GM12878 (cell line): ENCODE results near the gene RAB25. TPM values are rescaled to one million over a fixed set of nuclear protein-coding genes. Genes with fewer than 3 reads are reported as not detected.
"Not testable (repeated sequence)": the region's sequence is repeated elsewhere in the genome, so short reads cannot be mapped to it uniquely, and the experiment has no call there.

ENCODE experiments used
- ATAC-seq: fragments of 200-7000 bp; cut with Tn5 transposase; 3 replicates; pipeline ENCODE4 v1.9.1; 2020; ENCODE audit warnings: mild to moderate bottlenecking, moderate library complexity
- BruUV-seq: library from RNA; stranded (reverse); fragments of 400-500 nt; replicated peaks from 2 replicates; lab custom pipeline; 2021; lab: Mats Ljungman, UMichigan
- CTCF ChIA-PET: fragments of 300-600 bp; sonication (Branson Sonifier 250); formaldehyde crosslinking; extraction: SDS; loops from one replicate; lab custom pipeline; 2021; ENCODE audit warnings: inconsistent platforms; lab: Yijun Ruan, JAX
- POLR2A ChIA-PET: fragments of 350-600 bp; formaldehyde crosslinking; extraction: SDS; loops from one replicate; lab custom pipeline; 2021; ENCODE audit warnings: inconsistent platforms; lab: Charles Lee
- RAD21 ChIA-PET: fragments of 300-600 bp; sonication (Branson Sonifier 250); formaldehyde crosslinking; loops from one replicate; lab custom pipeline; 2023; ENCODE audit warnings: antibody characterized with exemption; ENCODE audit not compliant: unreplicated experiment; lab: Charles Lee
- SMC1A ChIA-PET: fragments of 300-600 bp; sonication (Branson Sonifier 250); formaldehyde crosslinking; loops from one replicate; lab custom pipeline; 2023; ENCODE audit not compliant: unreplicated experiment, uncharacterized antibody; lab: Charles Lee
- DNase-seq: peaks from one replicate; pipeline ENCODE4 v3.0.0-alpha.2; 2011; ENCODE audit warnings: low read depth, low spot score
- FAIRE-seq: peaks from 3 replicates; lab custom pipeline; 2011; peaks lifted over from hg19 to GRCh38; lab: Jason Lieb, UNC
- H2AFZ ChIP-seq: 2 replicates; pipeline ENCODE4 v1.6.0; 2011; ENCODE audit warnings: low read depth, low read length, control low read depth; ENCODE audit not compliant: control insufficient read depth
- H3K27ac ChIP-seq: 2 replicates; pipeline ENCODE4 v1.5.1; 2011; ENCODE audit warnings: control low read depth; ENCODE audit not compliant: control insufficient read depth, insufficient read depth
- H3K27me3 ChIP-seq, 2 experiments: replicated peaks in 1 of 2; 2 replicates each; pipeline versions ENCODE4 v1.6.0 to v1.6.1; 2011; ENCODE audit warnings: low read length in 1 of 2; ENCODE audit not compliant: control insufficient read depth in 2 of 2, insufficient read depth in 2 of 2
- H3K36me3 ChIP-seq, 2 experiments: 2 replicates each; pipeline ENCODE4 v1.5.1; 2011; ENCODE audit warnings: low read length in 1 of 2; ENCODE audit not compliant: control insufficient read depth in 2 of 2, insufficient read depth in 2 of 2
- H3K4me1 ChIP-seq: 2 replicates; pipeline ENCODE4 v1.6.1; 2011; ENCODE audit warnings: mild to moderate bottlenecking, low read length, moderate library complexity, mixed read lengths; ENCODE audit not compliant: control insufficient read depth, insufficient read depth
- H3K4me2 ChIP-seq: 2 replicates; pipeline ENCODE4 v1.6.0; 2011; ENCODE audit warnings: control low read depth; ENCODE audit not compliant: control insufficient read depth, insufficient read depth
- H3K4me3 ChIP-seq: fragments of 200-600 bp; sonication (generic); 2 replicates; pipeline ENCODE4 v1.5.1; 2016
- H3K79me2 ChIP-seq: 2 replicates; pipeline ENCODE4 v1.6.0; 2011; ENCODE audit warnings: low read length; ENCODE audit not compliant: control insufficient read depth, insufficient read depth
- H3K9ac ChIP-seq: 2 replicates; pipeline ENCODE4 v1.8.0; 2011; ENCODE audit warnings: low read length, control low read depth, mixed read lengths; ENCODE audit not compliant: control insufficient read depth, insufficient read depth
- H3K9me3 ChIP-seq: replicated peaks from 3 replicates; pipeline ENCODE4 v1.5.1; 2011; ENCODE audit warnings: mild to moderate bottlenecking, low read length; ENCODE audit not compliant: control insufficient read depth, insufficient read depth
- H4K20me1 ChIP-seq: 2 replicates; pipeline ENCODE4 v1.6.0; 2011; ENCODE audit not compliant: control insufficient read depth, insufficient read depth
- BCL11A ChIP-seq: IDR thresholded peaks from 2 replicates; pipeline ENCODE4 v1.6.1; 2011; ENCODE audit warnings: low read depth, low read length
- EP300 ChIP-seq, 2 experiments: fragments of 150-350 bp in 1 of 2; IDR thresholded peaks; 2 replicates each; pipeline ENCODE4 v1.6.1; 2011 to 2012; ENCODE audit warnings: low read depth in 2 of 2, low read length in 2 of 2, borderline replicate concordance in 1 of 2, improper control_type of control experiment in 1 of 2, inconsistent platforms in 1 of 2; ENCODE audit not compliant: control insufficient read depth in 1 of 2
- WGBS: methylation state at CpG from one replicate; pipeline ENCODE4 v1.1.6; 2016; ENCODE audit warnings: low lambda C conversion rate; ENCODE audit not compliant: insufficient replicate concordance, insufficient coverage; ENCODE audit errors: missing lambda C conversion rate; 5-methylcytosine and 5-hydroxymethylcytosine counted together
- in situ Hi-C: fragments of 300-500 bp; cut with MboI; formaldehyde crosslinking; loops from 9 replicates; pipeline ENCODE4 v1.14.3; 2018; ENCODE audit warnings: mixed read lengths
- intact Hi-C: fragments of 100-400 bp; cut with micrococcal nuclease; formaldehyde crosslinking; loops from one replicate; pipeline ENCODE4 v1.14.2; 2022; ENCODE audit not compliant: unreplicated experiment
- polyA plus RNA-seq, 11 experiments: library from polyadenylated mRNA; depleted of rRNA in 4 of 11; unstranded in 6 of 11; stranded (reverse) in 5 of 11; fragments of >200 nt; fragmentation: Nextera tagmentation in 4 of 11; fragmentation: Illumina TruSeq in 1 of 11; extraction: Ambion mirVana in 4 of 11; extraction: Trizol in 1 of 11; gene quantifications; 1 replicate in 1 of 11; 2 replicates in 10 of 11; pipeline versions ENCODE4 v1.2.1 to v1.2.3, GENCODE V29; 2011 to 2016; ENCODE audit warnings: inconsistent platforms in 2 of 11, missing spikeins in 2 of 11, low read depth in 1 of 11
- total RNA-seq, 4 experiments: library from RNA; depleted of rRNA in 3 of 4; stranded (reverse); fragments of >200 nt in 3 of 4; fragmentation: Illumina TruSeq in 1 of 4; extraction: Trizol in 1 of 4; gene quantifications; 2 replicates each; pipeline versions ENCODE4 v1.2.1 to v1.2.3, GENCODE V29; 2013 to 2021

RAB25 gene
- total and polyA plus RNA-seq, 10 of the 15 experiments (the other 5 are each of a cell fraction or from before 2014, with no cell fraction given), result 0.16 to 0.36 (median 0.22) TPM; not detected in 7

- TF ChIP-seq BCL11A, result no peak
- TF ChIP-seq EP300 (IDR thresholded peaks at IDR 0.05; ENCODE audit: borderline replicate concordance in 1 of 2, control insufficient read depth in 1 of 2, low read depth in 2 of 2, low read length in 2 of 2), result no peak
- DNase-seq (no peak), ATAC-seq (no peak), FAIRE-seq (no peak)
- BruUV-seq, result no TSS peak
- ChIA-PET CTCF (no interaction called here), POLR2A (no interaction called here), SMC1A (no interaction called here), RAD21 (no interaction called here)
- no peak overlapping the region for H3K9ac ChIP-seq
- H2AFZ ChIP-seq, result no peak overlapping the region
- H3K4me1 ChIP-seq, result no peaks in the 10 kb centered on the region; the same call in 1 of the 2 replicates
- H3K27ac ChIP-seq, result no peak overlapping the region
- no peaks in the 10 kb centered on the region for H3K36me3 ChIP-seq
- intact Hi-C loops, result no loop called here
- no peak overlapping the region for H3K4me2 ChIP-seq
- H3K79me2 ChIP-seq, result no peaks in the 10 kb centered on the region
- H4K20me1 ChIP-seq, result no peaks in the 10 kb centered on the region
- H3K4me3 ChIP-seq, result no peak overlapping the region
- in situ Hi-C loops, result no loop called here
- no peaks in the 10 kb centered on the region for H3K9me3 ChIP-seq
- WGBS, result 16% methylated on average over 4 of the region's 4 CpGs
- H3K27me3 ChIP-seq, result no peaks in the 10 kb centered on the region
Observed at GRCh38 chr1:156070548-156070947, 9.6 kb downstream of the RAB25 start.

- not testable (repeated sequence) for ATAC-seq
- 53% methylated on average over 6 of the region's 7 CpGs for WGBS
Observed at GRCh38 chr1:156071332-156071816, 10.4 kb downstream of the RAB25 start.

More at GRCh38 chr1:156071332-156071816, 10.4 kb downstream of the RAB25 start:
- H4K20me1 ChIP-seq, BruUV-seq, H3K27me3 ChIP-seq, H3K9me3 ChIP-seq, RAD21 ChIA-PET, H3K4me3 ChIP-seq, H3K36me3 ChIP-seq, DNase-seq, H3K79me2 ChIP-seq, intact Hi-C loops, H3K4me2 ChIP-seq, H3K4me1 ChIP-seq, CTCF ChIA-PET, H3K9ac ChIP-seq, H3K27ac ChIP-seq, SMC1A ChIA-PET, H2AFZ ChIP-seq, in situ Hi-C loops, FAIRE-seq: not testable (repeated sequence)
- POLR2A ChIA-PET, result interaction anchor here (0.8 kb wide), 1 partner anchor 13 kb away, joined by 3 read pairs; no protein-coding TSS in a partner anchor
